HG02642 (cell line): Measurements from ENCODE around the gene CTU1.

Experiments
- ATAC-seq: cut with Tn5 transposase; IDR thresholded peaks from one replicate; pipeline ENCODE4 v1.9.1; 2021; ENCODE audit warnings: mild to moderate bottlenecking; ENCODE audit not compliant: unreplicated experiment, poor library complexity

Gene CTU1

GRCh38 chr19:51086153-51086850, 21.9 kb downstream of the CTU1 start:
- ATAC-seq, result no peak

- ATAC-seq, result no peak
Observed at GRCh38 chr19:51084505-51084904, 23.7 kb downstream of the CTU1 start.

GRCh38 chr19:51083783-51084182, 24.4 kb downstream of the CTU1 start:
- no peak for ATAC-seq

DNA sequence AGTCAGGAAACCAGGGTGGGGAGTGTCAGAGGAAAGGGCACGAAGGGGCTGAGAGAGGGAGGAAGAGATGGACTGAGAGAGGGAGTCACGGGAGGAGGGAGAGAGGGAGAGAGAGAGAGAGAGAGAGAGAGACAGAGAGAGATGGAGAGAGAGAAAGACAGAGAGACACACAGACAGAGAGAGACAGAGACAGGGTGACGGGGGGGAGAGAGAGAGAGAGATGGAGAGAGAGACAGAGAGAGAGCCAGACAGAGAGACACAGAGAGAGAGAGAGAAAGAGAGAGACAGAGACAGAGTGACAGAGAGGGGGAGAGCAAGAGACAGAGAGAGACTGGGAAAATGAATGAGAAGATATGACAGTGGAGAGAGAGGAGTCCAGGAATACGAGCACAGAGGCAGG, 25.0 kb downstream of the CTU1 start:
- ATAC-seq, result no peak

- ATAC-seq, result no peak
Observed at GRCh38 chr19:51082611-51083010, 25.6 kb downstream of the CTU1 start, which contains the start of gene KLK14. TSS of gene KLK14 (minus strand) at chr19:51082887. CDS start at chr19:51082614, 273 bp downstream.

DNA sequence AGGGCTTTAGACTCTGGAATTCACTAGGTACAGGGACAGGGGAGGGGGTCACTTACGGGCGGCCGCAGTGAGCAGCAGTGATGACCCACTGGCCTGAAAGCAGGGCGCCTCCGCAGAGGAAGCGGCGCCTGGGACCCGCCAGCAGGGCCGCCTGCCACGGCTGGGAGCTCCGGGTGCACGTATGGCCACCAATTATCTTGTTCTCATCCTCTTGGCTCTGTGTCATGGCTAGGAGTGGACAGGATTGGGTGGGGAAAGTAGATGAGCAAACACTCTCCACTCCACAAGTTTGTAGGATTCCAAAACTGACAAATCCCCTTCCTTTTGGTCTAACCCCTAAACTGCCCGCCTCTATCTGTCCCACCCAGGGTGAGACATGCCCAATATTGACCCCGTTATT, 26.7 kb downstream of the CTU1 start:
- ATAC-seq, result no peak

- ATAC-seq, result no peak
Observed at GRCh38 chr19:51079481-51080110, 28.6 kb downstream of the CTU1 start.

DNA sequence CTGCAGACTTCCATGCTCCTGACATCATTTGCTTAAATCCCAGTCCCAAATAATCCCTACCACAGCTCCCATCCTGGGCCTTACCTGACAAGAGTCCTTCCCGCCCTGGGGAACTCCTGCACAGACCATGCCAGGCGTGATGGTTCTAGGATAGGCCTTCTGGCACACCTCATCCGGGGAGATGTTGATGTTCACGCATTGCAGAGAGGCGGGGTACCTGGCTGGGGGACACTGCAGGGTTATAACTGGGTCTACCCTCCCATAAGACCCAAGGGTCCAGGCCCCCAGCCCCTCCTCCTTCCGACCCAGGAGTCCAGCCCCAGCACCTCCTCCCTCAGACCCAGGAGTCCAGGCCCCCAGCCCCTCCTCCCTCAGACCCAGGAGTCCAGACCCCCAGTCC, 29.5 kb downstream of the CTU1 start:
- no peak for ATAC-seq

- no peak for ATAC-seq
Observed at GRCh38 chr19:51078104-51078503, 30.1 kb downstream of the CTU1 start.

DNA sequence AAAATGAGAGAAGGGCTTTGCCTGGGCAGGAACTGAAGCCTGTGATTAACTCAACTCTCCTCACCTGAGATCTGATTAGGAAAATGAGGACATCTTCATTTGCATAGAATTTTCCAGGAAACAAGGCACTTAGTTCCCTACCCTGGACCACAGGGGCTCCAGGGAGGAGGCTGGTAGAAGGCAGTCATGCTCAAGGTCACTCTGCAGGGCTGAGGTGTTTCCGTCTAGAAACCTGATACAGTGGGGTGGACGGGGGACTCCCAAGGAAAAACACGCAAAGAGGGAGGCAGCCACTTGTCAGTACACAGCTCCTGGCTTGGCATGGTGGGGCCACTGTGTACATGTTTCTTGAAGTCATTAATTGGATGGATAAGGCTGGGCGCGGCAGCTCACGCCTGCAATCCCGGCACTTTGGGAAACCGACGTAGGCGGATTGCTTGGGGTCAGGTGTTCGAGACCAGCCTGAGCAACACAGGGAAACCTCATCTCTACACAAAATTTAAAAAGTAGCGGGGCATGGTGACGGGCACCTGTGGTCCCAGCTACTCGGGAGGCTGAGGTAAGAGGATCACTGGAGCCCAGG, 31.5 kb downstream of the CTU1 start:
- ATAC-seq, result no peak

DNA sequence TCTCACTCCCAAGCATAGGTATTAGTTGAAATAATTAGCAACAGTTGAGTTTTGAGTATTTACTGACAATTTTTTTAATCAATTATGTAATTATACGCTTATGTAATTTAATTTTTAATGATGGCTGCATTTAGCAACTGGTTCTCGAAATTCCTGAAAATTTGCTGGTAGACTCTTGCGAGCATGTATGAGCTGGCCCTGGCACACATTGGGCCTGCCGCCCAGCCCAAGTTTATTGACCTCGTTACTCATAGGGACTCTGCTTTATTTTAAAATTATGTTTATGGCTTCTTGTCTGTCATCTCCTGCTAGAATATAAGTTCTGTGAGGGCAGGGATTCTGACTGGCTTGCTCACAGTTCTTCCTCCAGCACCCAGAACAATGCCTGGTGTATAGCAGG, 32.2 kb downstream of the CTU1 start:
- ATAC-seq, result no peak

GRCh38 chr19:51071095-51071405, 37.2 kb downstream of the CTU1 start:
- no peak for ATAC-seq

- no peak for ATAC-seq
Observed at GRCh38 chr19:51070334-51071094, 37.7 kb downstream of the CTU1 start.

DNA sequence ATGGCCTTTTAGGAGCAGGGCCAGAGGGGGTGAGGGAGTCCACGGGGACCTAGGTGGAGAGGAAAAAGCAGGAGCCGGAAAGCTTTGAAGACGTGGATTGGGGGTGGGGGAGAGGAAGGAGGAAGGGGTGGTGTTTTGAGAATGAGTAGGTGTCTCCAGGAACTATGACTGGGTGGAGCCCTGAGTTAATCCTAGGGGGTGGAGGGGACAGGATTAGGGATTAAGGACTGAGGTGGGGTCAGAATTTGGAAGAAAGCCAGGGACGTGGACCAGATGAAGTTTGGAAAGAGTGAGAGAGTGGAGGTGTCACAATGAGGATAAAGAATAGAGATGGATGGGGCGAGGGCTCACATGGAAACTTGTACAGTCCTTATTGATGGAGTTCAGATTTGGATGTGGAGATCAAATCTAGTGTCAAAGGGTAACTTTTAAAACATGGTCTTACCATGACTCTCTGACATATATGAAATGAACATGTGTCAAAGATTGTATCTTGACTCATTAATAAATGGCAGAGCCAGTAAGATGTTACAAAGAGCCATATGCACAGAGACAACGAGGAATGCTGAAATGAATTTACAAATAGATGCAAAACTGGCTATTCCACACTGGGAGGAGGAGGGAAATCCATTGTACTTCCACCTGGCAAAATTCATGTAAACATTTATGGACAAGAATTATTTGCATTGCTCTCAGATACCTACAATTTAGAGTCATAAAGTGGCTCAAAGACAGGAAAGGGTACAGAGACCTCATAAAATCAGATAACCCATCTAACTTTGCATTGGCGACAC, 41.6 kb downstream of the CTU1 start:
- no peak for ATAC-seq

DNA sequence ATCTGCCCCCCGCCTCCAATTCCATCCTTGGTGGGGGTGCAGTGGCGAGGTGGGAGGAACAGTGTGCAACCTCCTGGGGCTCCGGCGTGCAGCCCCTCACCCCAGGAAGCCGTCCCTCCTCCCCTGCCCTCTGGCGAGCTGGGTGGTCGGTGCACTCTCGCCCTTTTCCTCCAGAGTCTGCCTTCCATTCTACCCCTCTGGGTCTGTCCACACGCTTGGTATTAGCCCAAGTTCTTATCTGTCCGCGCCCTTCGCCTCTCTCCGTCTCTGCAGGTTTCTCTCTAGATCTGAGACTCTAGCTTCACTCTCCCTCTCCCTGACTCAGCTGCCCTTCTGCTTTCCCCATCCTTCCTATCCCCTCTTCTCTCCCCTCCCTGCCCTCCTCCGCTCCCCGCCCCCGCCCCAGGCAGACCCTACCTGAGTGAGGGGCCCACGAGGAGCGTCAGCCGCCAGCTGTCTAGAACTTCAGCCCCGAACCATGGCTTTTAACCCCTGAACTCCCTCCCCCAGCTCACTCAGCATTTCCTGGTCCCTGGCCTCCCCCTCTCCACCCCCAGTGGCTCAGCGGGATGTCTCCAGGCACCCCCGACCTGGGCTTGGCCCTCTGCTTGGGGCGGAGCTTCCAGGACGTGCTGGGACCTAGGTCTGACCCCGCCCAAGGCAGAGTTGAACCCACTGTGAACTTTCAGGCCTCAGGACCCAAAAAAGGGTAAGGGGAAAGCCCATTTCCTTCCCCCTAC, 42.8 kb downstream of the CTU1 start:
- no peak for ATAC-seq

- ATAC-seq, result no peak
Observed at GRCh38 chr19:51064534-51065220, 43.5 kb downstream of the CTU1 start, which contains the start of gene KLK13. TSS of gene KLK13 (minus strand) at chr19:51065092. CDS start at chr19:51065067, 25 bp downstream.

GRCh38 chr19:51063664-51064063, 44.5 kb downstream of the CTU1 start:
- no peak for ATAC-seq

- no peak for ATAC-seq
Observed at GRCh38 chr19:51060973-51061372, 47.2 kb downstream of the CTU1 start.

GRCh38 chr19:51060336-51060735, 47.9 kb downstream of the CTU1 start:
- no peak for ATAC-seq
